Nephron progenitor cell (in vitro differentiated cells): ENCODE measurements around the gene TMEM74B.

Source experiments
- DNase-seq: peaks from one replicate; pipeline ENCODE4 v3.0.0; 2021
- H3K27ac Mint-ChIP-seq: 2 replicates; pipeline ENCODE4 v1.8.0; 2021; ENCODE audit warnings: mild to moderate bottlenecking, moderate library complexity, mixed read lengths
- H3K27me3 Mint-ChIP-seq: 2 replicates; pipeline ENCODE4 v1.8.0; 2021; ENCODE audit warnings: mild to moderate bottlenecking, low read depth, mixed read lengths; ENCODE audit not compliant: poor library complexity
- H3K36me3 Mint-ChIP-seq: 2 replicates; pipeline ENCODE4 v1.8.0; 2021; ENCODE audit warnings: low read depth, mixed read lengths
- H3K4me1 Mint-ChIP-seq: 2 replicates; pipeline ENCODE4 v1.8.0; 2021; ENCODE audit warnings: mixed read lengths
- H3K4me3 Mint-ChIP-seq: 2 replicates; pipeline ENCODE4 v1.8.0; 2021; ENCODE audit warnings: mild to moderate bottlenecking, moderate library complexity, mixed read lengths
- H3K9me3 Mint-ChIP-seq: 2 replicates; pipeline ENCODE4 v1.8.0; 2021; ENCODE audit warnings: mild to moderate bottlenecking, moderate library complexity, mixed read lengths
- CTCF ChIP-seq: fragments of 200-600 bp; sonication (generic); IDR thresholded peaks from 2 replicates; pipeline ENCODE4 v1.5.0; 2021; ENCODE audit warnings: antibody characterized with exemption

The TMEM74B gene

GRCh38 chr20:1185316-1185741 lies 548 bp upstream of the TMEM74B start:
- peaks cover 20% of the 10 kb centered on the region for H3K4me1 Mint-ChIP-seq
- peak; percentile 61 for DNase-seq
- H3K4me3 Mint-ChIP-seq: no peak overlapping the region
- no peaks in the 10 kb centered on the region for H3K36me3 Mint-ChIP-seq
- TF ChIP-seq CTCF: no peak
- no peak overlapping the region for H3K27ac Mint-ChIP-seq
- H3K9me3 Mint-ChIP-seq: no peaks in the 10 kb centered on the region
- peaks cover 43% of the 10 kb centered on the region for H3K27me3 Mint-ChIP-seq

- no peak for DNase-seq
- H3K36me3 Mint-ChIP-seq: no peaks in the 10 kb centered on the region
- peaks cover 32% of the 10 kb centered on the region for H3K27me3 Mint-ChIP-seq
Observed at GRCh38 chr20:1184260-1184637, 532 bp downstream of the TMEM74B start.

DNA sequence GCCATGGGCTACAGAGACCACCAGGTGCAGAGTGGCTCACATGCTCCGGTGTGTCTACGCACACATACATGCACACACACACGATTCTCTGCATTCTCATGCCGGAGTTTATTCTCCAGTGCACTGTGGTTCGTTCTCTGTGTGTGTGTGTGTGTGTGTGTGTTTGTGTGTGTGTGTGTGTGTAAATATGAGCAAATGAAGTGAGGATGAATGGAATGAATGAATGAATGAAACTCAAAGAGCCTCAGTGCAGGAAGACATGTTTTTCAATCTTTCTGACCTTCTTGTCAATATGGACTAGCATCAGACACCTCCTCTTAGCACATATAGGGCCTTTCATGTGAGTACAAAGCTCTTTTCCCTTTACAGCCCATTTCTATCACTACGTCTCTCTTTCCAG lies 1.6 kb downstream of the TMEM74B start:
- no peak for DNase-seq
- H3K27me3 Mint-ChIP-seq: peaks cover 29% of the 10 kb centered on the region
- no peak for TF ChIP-seq CTCF
- no peaks in the 10 kb centered on the region for H3K9me3 Mint-ChIP-seq
- H3K27ac Mint-ChIP-seq: no peak overlapping the region
- peaks cover 15% of the 10 kb centered on the region for H3K4me1 Mint-ChIP-seq
- H3K4me3 Mint-ChIP-seq: peak overlapping the region; percentile 53
- no peaks in the 10 kb centered on the region for H3K36me3 Mint-ChIP-seq

More at GRCh38 chr20:1184260-1184637, 532 bp downstream of the TMEM74B start:
- H3K4me1 Mint-ChIP-seq: peaks cover 12% of the 10 kb centered on the region
- no peak overlapping the region for H3K27ac Mint-ChIP-seq
- H3K9me3 Mint-ChIP-seq: no peaks in the 10 kb centered on the region
- H3K4me3 Mint-ChIP-seq: peak overlapping the region; percentile 86
- TF ChIP-seq CTCF: no peak

GRCh38 chr20:1182106-1182505 lies 2.7 kb downstream of the TMEM74B start:
- peaks cover 29% of the 10 kb centered on the region for H3K27me3 Mint-ChIP-seq
- H3K9me3 Mint-ChIP-seq: no peaks in the 10 kb centered on the region
- peaks cover 24% of the 10 kb centered on the region for H3K4me1 Mint-ChIP-seq
- no peaks in the 10 kb centered on the region for H3K36me3 Mint-ChIP-seq
- TF ChIP-seq CTCF: no peak
- no peak for DNase-seq
- H3K27ac Mint-ChIP-seq: no peak overlapping the region
- H3K4me3 Mint-ChIP-seq: no peak overlapping the region

DNA sequence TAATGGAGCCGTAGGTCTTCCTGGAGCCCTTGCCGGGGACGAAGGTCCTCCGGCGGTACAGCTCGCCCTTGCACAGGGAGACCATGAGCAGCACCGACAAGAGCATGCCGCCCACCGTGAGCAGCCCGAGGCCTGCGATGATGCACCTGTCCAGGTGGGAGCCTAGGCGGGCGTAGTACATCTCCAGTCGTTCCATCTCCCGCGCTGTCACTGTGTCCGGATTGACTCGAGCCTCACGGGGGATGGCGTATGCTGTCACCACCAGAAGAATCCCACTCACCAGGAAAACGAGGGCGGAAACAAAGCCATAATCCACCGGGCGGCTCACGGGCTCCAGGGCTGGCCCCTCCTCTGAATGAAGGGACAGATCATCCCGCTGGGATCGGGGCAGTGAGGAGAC lies 3.8 kb downstream of the TMEM74B start:
- Mint-ChIP-seq H3K9me3 (no peaks in the 10 kb centered on the region), H3K36me3 (no peaks in the 10 kb centered on the region), H3K27me3 (peaks cover 29% of the 10 kb centered on the region), H3K4me1 (peaks cover 24% of the 10 kb centered on the region), H3K4me3 (no peak overlapping the region), H3K27ac (no peak overlapping the region)
- no peak for DNase-seq
- TF ChIP-seq CTCF: no peak

- Mint-ChIP-seq H3K27ac (no peak overlapping the region), H3K4me1 (peaks cover 16% of the 10 kb centered on the region), H3K9me3 (no peaks in the 10 kb centered on the region), H3K4me3 (no peak overlapping the region), H3K27me3 (peaks cover 16% of the 10 kb centered on the region), H3K36me3 (no peaks in the 10 kb centered on the region)
- no peak for DNase-seq
- no peak for TF ChIP-seq CTCF
Observed at GRCh38 chr20:1178623-1179022, 6.2 kb downstream of the TMEM74B start.
